22Rv1 (cell line): ENCODE measurements around the gene FRMD1.

Source experiments
- ZFX ChIP-seq: fragments of 450-650 bp; IDR thresholded peaks from 2 replicates; pipeline ENCODE4 v1.6.1; 2017; ENCODE audit warnings: antibody characterized with exemption, borderline replicate concordance
- TF ChIP-seq, protein P1 (sequence below): fragments of 450-650 bp; IDR thresholded peaks from 2 replicates; pipeline ENCODE4 v1.5.1; 2017; ENCODE audit warnings: mild to moderate bottlenecking

DNA sequence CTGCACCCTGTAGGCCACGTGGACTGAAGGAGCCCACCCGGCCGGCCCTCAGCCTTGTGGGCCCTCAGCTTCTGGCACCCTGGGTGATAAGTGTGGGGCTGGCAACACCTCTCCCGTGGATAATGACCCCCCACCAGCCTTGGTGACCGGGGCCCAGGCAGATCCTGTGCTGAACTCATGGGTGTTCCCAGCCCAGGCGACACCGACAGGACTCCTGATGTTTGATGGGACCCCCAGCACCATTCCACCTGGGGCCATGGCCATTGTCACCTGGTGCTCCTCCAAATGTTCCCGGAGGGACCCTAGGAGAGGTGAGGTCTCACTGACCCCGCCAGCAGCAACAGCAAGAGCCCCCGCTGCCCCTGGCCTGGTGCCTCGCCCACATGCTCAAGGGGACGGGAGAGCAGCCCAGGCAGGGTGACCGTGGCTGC, 19.4 kb upstream of the FRMD1 start:
- TF ChIP-seq, protein P1, sequence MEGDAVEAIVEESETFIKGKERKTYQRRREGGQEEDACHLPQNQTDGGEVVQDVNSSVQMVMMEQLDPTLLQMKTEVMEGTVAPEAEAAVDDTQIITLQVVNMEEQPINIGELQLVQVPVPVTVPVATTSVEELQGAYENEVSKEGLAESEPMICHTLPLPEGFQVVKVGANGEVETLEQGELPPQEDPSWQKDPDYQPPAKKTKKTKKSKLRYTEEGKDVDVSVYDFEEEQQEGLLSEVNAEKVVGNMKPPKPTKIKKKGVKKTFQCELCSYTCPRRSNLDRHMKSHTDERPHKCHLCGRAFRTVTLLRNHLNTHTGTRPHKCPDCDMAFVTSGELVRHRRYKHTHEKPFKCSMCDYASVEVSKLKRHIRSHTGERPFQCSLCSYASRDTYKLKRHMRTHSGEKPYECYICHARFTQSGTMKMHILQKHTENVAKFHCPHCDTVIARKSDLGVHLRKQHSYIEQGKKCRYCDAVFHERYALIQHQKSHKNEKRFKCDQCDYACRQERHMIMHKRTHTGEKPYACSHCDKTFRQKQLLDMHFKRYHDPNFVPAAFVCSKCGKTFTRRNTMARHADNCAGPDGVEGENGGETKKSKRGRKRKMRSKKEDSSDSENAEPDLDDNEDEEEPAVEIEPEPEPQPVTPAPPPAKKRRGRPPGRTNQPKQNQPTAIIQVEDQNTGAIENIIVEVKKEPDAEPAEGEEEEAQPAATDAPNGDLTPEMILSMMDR: no peak
- TF ChIP-seq ZFX: no peak
